Glomerular endothelial cell (primary cell): ENCODE data around the gene PPM1D. TPM values are rescaled to one million over a fixed set of nuclear protein-coding genes. Genes with fewer than 3 reads are reported as not detected.
"Not testable (repeated sequence)": the region's sequence is repeated elsewhere in the genome, so short reads cannot be mapped to it uniquely, and the experiment has no call there.

ENCODE experiments used
- DNase-seq: peaks from one replicate; pipeline ENCODE4 v3.0.0-alpha.2; 2011; ENCODE audit warnings: low read depth, low spot score; ENCODE audit errors: extremely low read depth
- total RNA-seq: library from RNA; depleted of rRNA; stranded (reverse); fragments of >200 nt; gene quantifications from 2 replicates; pipeline ENCODE4 v1.2.3, GENCODE V29; 2015

The PPM1D gene
- total RNA-seq, 1 donor from 2014 or later = 22.2 TPM

DNA sequence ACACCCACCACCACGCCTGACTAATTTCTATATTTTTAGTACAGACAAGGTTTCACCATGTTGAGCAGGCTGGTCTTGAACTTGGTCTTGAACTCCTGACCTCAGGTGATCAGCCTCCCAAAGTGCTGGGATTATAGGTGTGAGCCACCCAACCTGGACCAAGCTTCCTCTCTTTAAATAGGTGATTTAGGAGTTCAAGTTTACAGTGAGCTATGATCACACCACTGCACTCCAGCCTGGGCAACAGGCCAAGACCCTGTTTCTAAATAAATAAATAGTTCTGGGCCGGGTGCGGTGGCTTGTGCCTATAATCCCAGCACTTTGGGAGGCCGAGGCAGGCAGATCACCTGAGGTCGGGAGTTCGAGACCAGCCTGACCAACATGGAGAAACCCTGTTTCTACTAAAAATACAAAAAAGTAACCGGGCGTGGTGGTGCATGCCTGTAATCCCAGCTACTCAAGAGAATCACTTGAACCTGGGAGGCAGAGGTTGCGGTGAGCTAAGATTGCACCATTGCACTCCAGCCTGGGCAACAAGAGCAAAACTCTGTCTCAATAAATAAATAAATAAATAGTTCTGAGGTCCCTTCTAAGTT lies 6.5 kb upstream of the PPM1D start:
- not testable (repeated sequence) for DNase-seq

DNA sequence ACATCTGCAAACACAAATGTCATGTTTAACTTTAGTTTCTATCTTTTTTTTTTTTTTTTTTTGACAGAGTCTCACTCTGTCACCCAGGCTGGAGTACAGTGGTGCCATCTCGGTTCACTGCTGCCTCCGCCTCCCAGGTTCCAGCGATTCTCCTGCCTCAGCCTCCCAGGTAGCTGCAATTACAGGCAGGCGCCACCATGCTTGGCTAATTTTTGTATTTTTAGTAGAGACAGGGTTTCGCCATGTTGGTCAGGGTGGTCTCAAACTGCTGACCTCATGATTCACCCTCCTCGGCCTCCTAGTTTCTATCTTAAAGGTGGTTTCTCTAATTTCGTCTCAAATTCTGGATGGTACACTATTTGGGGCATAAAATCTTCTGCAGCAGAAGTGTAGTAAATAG lies 5.8 kb upstream of the PPM1D start:
- DNase-seq = not testable (repeated sequence)

DNA sequence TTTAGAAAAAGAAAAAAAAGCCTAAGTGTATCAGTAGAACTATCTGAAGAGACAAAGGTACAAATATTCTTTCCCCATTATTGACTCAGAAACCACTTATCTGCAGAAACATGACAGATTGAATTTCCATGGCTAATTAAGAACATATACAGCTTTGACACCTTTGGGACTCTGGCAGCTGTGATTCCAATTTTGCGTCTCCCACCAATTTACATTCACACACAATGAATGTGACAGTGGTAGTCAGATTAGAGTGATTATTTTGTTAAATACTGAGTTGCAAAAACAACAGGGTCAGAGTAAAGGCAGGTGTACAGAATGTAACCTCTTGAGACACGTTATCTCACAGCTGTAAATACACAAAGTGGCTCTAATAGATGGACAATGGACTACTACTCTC lies 5.3 kb upstream of the PPM1D start:
- DNase-seq = no peak

DNA sequence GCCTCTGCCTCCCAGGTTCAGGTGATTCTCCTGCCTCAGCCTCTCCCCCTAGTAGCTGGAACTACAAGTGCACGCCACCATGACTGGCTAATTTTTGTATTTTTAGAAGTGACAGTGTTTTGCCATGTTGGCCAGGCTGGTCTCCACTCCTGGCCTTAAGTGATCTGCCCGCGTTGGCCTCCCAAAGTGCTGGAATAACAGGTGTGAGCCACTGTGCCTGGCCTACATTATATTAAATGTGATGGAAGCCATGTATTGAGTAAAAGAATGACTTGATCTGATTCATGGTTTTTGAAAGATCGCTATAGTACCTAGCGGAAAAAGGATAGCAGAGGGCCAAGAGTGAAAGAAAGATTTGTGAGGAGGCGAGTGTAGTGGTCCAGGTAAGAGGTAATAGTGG lies 2.7 kb upstream of the PPM1D start:
- no peak for DNase-seq

DNA sequence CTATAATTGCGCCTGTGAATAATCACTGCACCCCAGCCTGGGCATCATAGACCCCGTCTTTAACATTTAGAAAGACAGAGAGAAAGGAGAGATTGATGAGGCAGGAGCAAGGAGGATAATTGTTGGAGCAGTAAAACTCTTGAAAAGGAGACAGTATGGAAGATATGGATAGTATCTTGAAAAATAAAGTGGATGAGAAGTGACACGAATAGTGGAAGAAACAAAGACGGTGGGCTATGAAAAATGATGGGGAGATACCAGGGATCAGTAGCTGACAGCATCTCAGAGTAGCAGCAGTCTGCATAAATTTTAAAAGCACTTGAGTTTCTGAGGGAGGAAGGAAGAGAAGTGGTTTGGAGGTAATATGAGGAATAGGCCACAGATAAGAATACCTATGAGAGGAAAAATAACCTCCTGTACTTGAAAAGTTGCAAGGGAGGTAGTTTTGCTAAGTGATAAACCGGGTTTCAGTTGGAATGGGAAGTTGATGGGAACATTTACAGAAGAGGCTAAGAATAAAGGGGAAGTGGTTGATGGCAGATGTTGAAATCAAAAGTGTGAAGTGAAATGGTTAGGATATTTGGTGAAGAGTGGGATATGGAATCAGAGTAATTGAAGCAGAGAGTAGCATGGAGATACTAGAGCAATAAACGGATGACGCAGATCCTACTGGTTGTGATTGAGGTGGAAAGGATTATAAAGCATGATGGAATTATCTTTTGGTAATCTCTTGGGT lies 1.8 kb upstream of the PPM1D start:
- DNase-seq = no peak

DNA sequence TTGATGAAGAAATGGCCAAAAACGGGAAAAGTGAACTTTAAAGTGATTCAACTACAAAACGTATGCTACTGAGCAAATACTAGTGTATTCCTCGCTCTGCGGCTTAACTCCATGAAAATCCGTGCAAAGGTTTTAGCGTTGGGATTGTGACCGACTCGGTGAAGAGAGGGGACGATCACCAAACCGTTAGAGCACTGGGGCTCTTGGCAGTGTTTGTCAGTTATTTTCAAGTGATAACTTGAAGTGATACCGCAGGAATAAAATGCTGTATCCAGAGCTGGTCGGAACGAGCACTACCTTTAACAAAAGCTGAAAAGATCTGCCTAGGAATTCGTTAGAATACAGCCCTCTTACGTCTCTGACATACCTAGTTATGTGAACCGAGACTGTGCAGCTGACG lies 773 bp upstream of the PPM1D start:
- DNase-seq = no peak

DNA sequence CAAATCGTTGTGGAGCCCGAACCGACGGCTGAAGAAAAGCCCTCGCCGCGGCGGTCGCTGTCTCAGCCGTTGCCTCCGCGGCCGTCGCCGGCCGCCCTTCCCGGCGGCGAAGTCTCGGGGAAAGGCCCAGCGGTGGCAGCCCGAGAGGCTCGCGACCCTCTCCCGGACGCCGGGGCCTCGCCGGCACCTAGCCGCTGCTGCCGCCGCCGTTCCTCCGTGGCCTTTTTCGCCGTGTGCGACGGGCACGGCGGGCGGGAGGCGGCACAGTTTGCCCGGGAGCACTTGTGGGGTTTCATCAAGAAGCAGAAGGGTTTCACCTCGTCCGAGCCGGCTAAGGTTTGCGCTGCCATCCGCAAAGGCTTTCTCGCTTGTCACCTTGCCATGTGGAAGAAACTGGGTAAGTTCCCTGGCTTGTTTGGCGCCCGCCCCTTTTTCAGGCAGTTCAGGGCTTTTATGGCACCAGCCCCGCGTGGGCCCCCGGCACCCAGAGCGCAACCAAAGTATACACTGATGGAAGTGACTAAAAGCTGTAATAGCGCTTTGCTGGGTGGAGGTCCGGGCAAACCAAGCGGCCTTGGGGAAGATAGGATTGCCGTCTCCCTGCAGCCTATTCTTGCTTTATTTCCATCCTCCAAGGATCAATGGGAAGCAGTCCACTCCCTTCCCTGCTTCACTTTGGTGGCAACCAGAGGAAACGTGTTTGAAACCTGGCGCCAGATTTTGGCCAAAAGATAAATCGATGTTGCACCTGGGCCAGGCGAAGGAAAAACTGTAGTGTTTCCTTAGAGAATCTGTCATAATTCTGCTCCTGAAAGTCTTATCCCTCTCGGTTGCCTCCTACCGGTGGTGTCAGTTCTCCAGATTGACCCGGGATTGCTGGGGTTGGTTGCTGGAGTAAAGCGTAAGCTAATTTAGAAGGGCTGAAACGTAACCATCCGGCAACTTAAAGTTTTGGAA lies 775 bp downstream of the PPM1D start:
- peak; percentile 72 for DNase-seq

DNA sequence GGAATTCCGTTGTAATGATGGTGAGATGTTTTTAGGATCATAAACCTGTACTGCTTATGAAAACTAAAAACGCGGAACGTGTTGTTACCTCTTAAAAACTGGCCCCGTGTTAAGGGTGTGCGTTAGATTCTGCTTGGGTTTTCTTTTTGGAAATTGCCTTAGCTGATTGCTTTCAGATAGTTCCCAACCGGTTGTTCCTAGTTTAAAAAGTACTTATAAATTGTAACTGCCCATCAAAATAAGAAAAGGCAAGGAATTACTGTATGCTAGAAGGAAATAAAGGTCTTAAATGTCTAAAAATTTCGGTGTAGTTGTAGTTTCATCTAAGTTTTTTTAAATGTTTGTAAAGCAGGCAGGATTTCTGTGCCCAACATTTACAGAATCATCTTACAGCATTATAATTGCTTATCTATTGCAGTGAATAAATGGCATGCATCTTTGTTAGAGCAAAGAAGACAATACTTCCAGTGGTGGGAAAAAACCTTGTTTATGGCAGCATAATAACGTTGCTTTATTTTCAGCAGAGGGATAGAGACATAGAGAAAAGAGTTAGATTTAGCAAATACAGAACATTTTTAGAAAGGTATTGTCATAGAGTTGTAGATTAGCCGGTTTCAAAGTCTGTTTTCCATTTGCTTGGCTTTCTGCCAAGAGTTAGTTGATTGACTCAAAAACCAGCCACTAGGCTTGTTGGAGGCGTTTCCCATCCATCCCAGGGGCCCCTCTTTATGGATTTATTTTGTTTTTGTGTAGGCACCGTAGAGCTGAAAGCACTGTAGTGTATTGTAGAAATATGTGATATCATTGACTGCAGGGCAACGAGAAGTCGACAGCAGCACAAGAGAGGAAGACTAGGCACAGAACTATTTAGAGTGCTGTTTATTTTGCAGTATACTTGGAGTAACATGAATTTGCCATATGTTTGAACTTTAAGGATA lies 1.7 kb downstream of the PPM1D start:
- DNase-seq = peak; percentile 74

DNA sequence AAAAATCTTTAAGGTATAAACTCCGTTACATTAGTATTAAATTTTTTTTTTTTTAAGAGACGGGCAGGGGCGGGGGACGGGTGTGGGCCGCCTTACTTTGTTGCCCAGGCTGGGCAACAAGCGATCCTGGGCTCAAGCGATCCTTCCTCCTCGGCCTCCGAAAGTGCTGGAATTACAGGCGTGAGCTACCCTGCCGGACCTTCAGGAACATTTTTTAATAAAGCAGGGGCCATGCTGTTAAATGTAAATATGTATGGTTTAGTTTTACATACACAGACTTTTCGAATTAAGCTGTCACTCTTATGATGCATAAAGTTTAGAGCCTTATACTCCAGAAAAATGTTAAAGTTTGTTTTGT lies 2.4 kb downstream of the PPM1D start:
- DNase-seq = no peak

DNA sequence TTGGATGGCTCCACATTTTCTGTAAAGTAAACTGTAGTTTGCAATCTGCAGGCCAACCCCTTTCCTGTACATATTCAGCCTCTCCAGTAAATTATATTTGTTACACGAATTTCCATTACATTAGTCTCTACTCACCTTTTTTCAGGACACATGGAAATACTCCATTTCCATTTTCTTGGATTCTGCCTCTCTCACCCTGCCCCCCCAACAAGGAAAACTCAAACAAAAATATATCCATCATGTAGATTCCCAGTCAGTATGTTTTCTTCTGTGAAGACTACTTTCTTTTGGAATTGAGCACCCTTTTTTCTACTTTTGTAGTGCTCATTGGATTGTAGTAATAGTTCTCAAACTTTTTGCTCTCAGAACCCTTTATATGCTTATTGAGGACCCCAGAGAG lies 2.9 kb downstream of the PPM1D start:
- no peak for DNase-seq

DNA sequence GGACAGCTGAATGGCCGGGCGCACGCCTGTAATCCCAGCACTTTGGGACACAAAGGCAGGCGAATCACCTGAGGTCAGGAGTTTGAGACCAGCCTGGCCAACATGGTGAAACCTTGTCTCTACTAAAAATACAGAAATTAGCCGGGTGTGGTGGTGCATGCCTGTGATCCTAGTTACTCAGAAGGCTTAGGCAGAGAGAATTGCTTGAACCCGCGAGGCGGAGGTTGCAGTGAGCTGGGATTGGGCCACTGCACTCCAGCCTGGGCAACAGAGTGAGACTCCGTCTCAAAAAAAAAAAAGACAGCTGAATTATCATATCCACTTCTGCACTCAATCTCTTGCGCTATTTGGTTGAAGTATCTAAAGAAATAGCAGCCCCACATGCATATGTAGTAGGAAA lies 3.5 kb downstream of the PPM1D start:
- not testable (repeated sequence) for DNase-seq

DNA sequence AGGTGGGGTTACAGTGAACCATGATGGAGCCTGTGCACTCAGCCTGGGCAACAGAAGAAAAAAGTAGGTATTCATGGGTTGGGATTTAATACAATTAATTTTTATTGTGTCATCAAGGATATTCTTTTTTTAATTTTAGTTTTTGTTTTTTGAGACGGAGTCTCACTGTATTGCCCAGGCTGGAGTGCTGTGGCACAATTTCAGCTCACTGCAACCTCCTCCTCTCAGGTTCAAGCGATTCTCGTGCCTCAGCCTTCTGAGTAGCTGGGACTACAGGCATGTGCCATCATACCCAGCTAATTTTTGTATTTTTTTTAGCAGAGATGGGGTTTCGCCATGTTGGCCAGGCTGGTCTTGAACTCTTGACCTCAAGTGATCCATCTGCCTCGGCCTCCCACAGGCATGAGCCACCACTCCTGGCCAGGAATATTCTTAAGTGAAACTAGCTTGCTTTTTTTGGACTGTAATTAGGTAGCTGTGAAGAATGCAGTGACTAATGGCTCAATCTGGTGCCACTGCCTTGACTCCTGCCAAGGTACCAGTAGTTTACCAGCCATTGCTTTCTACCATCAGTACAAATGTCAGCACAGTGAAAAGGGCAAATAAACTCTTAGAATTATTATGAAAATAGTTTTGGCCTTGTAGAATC lies 4.8 kb downstream of the PPM1D start:
- DNase-seq = no peak

DNA sequence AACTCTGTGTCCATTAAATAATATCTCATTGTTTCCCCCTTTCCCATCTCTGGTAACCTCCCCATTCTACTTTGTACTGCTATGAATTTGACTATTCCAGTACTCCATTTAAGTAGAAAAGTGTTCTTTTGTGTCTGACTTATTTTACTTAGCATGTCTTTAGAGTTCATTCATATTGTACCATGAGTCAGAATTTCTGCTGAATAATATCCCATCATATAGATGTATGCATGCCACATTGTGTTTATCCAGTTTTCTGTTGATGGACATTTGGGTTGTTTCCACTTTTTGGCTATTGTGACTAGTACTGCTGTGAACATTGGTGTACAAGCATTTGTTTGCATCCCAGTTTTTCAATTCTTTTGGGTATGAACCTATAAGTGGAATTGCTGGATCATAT lies 6.0 kb downstream of the PPM1D start:
- no peak for DNase-seq

DNA sequence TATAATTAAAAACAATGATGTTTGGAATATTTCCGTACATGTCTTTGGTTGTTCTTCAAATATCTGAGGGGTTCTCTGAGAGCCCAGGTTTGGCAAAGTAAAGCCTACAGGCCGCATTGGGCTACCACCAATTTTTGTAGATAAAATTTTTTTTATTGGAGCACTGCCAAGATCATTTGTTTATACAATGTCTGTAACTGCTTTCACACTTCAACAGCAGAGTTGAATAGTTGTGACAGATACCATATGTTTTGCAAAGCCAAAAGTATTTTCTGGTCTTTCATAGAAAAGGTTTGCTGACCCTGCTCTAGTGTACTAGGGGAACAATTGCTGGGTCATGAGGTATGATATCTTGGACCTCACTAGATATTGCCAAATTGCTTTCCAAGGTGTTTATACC lies 10.5 kb downstream of the PPM1D start:
- DNase-seq = no peak

DNA sequence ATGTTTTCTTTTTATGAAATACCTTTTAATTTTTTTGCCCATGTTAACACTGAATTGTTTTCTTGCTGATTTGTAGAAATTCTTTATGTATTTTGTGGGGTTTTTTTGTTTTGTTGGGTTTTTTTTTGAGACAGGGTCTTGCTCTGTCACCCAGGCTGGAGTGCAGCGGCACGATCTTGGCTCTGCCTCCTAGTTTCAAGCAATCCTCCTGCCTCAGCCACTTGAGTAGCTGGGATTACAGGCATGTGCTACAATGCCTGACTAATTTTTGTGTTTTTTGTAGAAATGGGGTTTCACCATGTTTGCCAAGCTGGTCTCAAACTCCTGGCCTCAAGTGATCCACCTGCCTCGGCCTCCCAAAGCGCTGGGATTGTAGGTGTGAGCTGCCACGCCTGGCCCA lies 11.3 kb downstream of the PPM1D start:
- not testable (repeated sequence) for DNase-seq

DNA sequence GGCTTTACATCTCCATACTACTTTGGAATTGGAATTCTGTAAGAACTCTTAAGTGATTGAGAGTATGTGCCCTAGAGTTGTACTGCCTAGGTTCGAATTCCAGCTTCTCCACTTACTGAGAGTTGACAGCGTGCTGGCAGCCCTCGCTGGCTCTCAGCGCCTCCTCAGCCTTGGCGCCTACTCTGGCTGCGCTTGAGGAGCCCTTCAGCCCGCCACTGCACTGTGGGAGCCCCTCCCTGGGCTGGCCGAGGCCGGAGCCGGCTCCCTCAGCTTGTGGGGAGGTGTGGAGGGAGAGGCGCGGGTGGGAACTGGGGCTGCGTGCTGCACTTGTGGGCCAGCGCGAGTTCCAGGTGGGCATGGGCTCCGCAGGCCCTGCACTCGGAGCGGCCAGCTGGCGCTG lies 13.3 kb downstream of the PPM1D start:
- no peak for DNase-seq

DNA sequence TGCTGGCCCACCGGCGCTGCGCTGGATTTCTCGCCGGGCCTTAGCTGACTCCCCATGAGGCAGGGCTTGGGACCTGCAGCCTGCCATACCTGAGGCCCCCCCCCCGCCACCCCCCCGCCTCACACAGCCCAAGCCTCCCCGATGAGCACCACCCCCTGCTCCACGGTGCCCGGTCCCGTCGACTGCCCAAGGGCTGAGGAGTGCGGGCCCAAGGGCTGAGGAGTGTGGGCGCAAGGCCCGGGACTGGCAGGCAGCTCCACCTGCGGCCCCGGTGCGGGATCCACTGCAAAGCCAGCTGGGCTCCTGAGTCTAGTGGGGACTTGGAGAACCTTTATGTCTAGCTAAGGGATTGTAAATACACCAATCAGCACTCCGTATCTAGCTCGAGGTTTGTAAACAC lies 13.8 kb downstream of the PPM1D start:
- DNase-seq = not testable (repeated sequence)

DNA sequence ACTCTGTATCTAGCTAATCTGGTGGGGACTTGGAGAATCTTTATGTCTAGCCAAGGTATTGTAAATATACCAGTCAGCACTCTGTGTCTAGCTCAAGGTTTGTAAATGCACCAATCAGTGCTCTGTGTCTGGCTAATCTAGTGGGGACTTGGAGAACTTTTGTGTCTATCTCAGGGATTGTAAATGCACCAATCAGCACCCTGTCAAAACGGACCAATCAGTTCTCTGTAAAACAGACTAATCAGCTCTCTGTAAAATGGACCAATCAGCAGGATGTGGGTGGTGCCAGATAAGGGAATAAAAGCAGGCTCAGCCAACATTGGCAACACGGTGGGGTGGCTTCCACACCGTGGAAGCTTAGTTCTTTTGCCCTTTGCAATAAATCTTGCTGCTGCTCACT lies 14.3 kb downstream of the PPM1D start:
- not testable (repeated sequence) for DNase-seq

DNA sequence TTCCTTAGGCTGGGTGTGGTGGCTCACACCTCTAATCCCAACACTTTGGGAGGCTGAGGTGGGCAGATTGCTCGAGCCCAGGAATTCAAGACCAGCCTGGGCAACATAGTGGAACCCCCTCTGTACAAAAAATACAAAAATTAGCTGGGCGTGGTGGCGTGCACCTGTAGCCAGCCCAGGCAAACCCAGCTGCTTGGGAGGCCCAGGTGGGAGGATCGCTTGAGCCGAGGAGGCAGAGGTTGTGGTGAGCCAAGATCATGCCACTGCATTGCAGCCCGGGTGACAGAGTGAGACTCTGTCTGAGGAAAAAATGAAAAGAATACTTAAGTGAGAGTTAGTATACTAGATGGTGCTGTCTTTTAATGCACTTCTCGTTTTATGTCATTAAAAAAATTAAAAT lies 15.1 kb downstream of the PPM1D start:
- no peak for DNase-seq

DNA sequence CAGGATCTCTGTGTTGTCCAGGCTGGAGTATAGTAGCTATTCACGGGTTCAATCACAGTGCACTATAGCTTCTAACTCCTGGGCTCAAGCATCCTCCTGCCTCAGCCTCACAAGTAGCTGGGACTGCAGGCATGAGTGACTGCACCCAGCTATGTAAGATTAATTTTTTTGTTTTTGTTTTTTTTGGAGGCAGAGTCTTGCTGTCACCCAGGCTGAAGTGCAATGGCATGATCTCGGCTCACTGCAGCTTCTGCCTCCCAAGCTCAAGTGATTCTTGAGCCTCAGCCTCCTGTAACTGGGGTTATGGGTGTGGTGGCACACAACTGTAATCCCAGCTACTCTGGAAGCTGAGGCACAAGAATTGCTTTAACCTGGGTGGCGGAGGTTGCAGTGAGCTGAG lies 15.8 kb downstream of the PPM1D start:
- no peak for DNase-seq
